HepG2 (cell line): ENCODE results near the gene UBXN6. TPM values are rescaled to one million over a fixed set of nuclear protein-coding genes. Genes with fewer than 3 reads are reported as not detected.

Experiments
- BCL3 ChIP-seq: sonication (generic); formaldehyde crosslinking; IDR thresholded peaks from 2 replicates; pipeline ENCODE4 v1.5.1; 2020; ENCODE audit warnings: mild to moderate bottlenecking, missing genetic modification reagents, moderate library complexity
- ELF3 ChIP-seq: IDR thresholded peaks from 2 replicates; pipeline ENCODE4 v1.6.1; 2016; ENCODE audit warnings: missing genetic modification reagents, missing compliant biosample characterization
- FOXA1 ChIP-seq, 2 experiments: fragments of 450-650 bp in 1 of 2; sonication (generic) in 1 of 2; formaldehyde crosslinking in 1 of 2; IDR thresholded peaks; 2 replicates each; pipeline versions ENCODE4 v1.4.0 to v1.6.1; 2016 to 2020; ENCODE audit warnings: missing genetic modification reagents in 1 of 2
- GMEB2 ChIP-seq: IDR thresholded peaks from 2 replicates; pipeline ENCODE4 v1.6.1; 2016; ENCODE audit warnings: missing biosample characterization, missing genetic modification reagents, low read depth
- IKZF5 ChIP-seq: IDR thresholded peaks from 2 replicates; pipeline ENCODE4 v1.6.1; 2018; ENCODE audit warnings: missing genetic modification reagents, mild to moderate bottlenecking, missing compliant biosample characterization
- ISL2 ChIP-seq: sonication (generic); formaldehyde crosslinking; IDR thresholded peaks from 2 replicates; pipeline ENCODE4 v1.5.0; 2020; ENCODE audit warnings: missing genetic modification reagents
- RORA ChIP-seq: sonication (generic); formaldehyde crosslinking; IDR thresholded peaks from 2 replicates; pipeline ENCODE4 v1.5.0; 2020; ENCODE audit warnings: mild to moderate bottlenecking, missing genetic modification reagents, moderate library complexity
- ZNF337 ChIP-seq: sonication (generic); formaldehyde crosslinking; IDR thresholded peaks from 2 replicates; pipeline ENCODE4 v1.5.1; 2020; ENCODE audit warnings: missing genetic modification reagents, low read depth, mild to moderate bottlenecking, borderline replicate concordance
- ZNF713 ChIP-seq: sonication (generic); formaldehyde crosslinking; IDR thresholded peaks from 2 replicates; pipeline ENCODE4 v1.4.0; 2020; ENCODE audit warnings: mild to moderate bottlenecking, missing genetic modification reagents
- ZNF777 ChIP-seq: sonication (generic); formaldehyde crosslinking; IDR thresholded peaks from 2 replicates; pipeline ENCODE4 v1.4.0; 2020; ENCODE audit warnings: missing genetic modification reagents
- ZSCAN21 ChIP-seq: sonication (generic); formaldehyde crosslinking; IDR thresholded peaks from 2 replicates; pipeline ENCODE4 v1.8.0; 2022; ENCODE audit warnings: mild to moderate bottlenecking, missing genetic modification reagents, moderate library complexity, borderline replicate concordance
- polyA plus RNA-seq, 8 experiments: library from polyadenylated mRNA; depleted of rRNA in 3 of 8; stranded (reverse) in 7 of 8; unstranded in 1 of 8; fragments of >200 nt; fragmentation: Illumina TruSeq in 4 of 8; extraction: Trizol in 4 of 8; gene quantifications; 2 replicates each; pipeline versions ENCODE4 v1.2.1 to v1.2.3, GENCODE V29; 2011 to 2016; ENCODE audit warnings: low read depth in 4 of 8, missing spikeins in 1 of 8, mixed read lengths in 1 of 8; ENCODE audit not compliant: insufficient read depth in 1 of 8
- total RNA-seq, 5 experiments: library from RNA; depleted of rRNA; stranded (reverse); fragments of >200 nt; fragmentation: Illumina TruSeq; extraction: Trizol; gene quantifications; 2 replicates each; pipeline ENCODE4 v1.2.3, GENCODE V29; 2016; ENCODE audit warnings: low read depth in 1 of 5
- TF ChIP-seq, protein P1 (sequence below): sonication (generic); formaldehyde crosslinking; IDR thresholded peaks from 2 replicates; pipeline ENCODE4 v1.9.0; 2021; ENCODE audit warnings: mild to moderate bottlenecking, missing genetic modification reagents
- TF ChIP-seq, protein P2 (sequence below): sonication (generic); formaldehyde crosslinking; IDR thresholded peaks from 2 replicates; pipeline ENCODE4 v1.8.1; 2022; ENCODE audit warnings: mild to moderate bottlenecking, missing genetic modification reagents
- TF ChIP-seq, protein P3 (sequence below): sonication (generic); formaldehyde crosslinking; IDR thresholded peaks from 2 replicates; pipeline ENCODE4 v1.5.0; 2020; ENCODE audit warnings: missing genetic modification reagents

The UBXN6 gene
- total and polyA plus RNA-seq, 2 of the 13 experiments (the other 11 are each of a cell fraction or from before 2014, with no cell fraction given): 34.9 to 35.5 TPM

DNA sequence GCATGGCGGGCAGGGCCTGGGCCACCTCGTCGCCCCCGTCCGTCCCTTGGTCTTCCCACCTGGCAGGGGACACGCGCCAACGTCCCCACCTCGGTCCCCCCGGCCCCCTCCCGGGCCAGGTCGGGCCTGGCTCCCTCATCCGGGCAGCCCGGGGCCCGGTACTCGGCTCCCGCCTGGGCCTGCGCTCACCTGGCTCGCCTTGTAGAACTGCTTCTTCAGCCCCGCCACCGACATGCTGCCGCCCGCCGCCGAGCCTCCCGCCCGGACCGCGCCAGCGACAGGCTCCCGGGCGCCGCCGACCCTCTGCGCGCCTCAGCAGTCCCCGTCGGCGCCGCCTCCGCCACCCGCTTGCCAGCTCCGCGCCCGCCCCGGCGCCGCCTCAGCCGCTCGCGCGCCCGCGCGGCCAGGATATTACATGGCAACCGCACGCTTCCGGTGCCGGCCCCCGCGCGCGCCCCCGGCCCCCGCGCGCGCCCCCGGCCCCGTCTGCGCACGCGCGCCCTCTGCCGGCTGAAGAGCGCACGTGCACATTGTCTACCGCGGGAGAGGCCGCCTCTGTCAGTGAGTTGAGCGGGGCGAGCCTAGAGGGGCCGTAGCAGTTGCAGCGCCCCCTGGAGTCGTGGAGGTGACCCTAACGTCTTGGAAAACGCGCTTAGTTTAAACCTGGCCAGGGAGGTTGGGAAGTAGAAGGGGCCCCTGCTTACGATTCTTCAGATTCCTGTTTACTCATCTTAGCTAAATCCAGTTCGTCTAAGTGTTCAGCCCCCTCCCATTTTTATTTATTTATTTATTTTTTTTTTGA is 57.3 kb downstream of the UBXN6 start, which contains the start of gene SH3GL1 (continued):
- TF ChIP-seq, protein P1, sequence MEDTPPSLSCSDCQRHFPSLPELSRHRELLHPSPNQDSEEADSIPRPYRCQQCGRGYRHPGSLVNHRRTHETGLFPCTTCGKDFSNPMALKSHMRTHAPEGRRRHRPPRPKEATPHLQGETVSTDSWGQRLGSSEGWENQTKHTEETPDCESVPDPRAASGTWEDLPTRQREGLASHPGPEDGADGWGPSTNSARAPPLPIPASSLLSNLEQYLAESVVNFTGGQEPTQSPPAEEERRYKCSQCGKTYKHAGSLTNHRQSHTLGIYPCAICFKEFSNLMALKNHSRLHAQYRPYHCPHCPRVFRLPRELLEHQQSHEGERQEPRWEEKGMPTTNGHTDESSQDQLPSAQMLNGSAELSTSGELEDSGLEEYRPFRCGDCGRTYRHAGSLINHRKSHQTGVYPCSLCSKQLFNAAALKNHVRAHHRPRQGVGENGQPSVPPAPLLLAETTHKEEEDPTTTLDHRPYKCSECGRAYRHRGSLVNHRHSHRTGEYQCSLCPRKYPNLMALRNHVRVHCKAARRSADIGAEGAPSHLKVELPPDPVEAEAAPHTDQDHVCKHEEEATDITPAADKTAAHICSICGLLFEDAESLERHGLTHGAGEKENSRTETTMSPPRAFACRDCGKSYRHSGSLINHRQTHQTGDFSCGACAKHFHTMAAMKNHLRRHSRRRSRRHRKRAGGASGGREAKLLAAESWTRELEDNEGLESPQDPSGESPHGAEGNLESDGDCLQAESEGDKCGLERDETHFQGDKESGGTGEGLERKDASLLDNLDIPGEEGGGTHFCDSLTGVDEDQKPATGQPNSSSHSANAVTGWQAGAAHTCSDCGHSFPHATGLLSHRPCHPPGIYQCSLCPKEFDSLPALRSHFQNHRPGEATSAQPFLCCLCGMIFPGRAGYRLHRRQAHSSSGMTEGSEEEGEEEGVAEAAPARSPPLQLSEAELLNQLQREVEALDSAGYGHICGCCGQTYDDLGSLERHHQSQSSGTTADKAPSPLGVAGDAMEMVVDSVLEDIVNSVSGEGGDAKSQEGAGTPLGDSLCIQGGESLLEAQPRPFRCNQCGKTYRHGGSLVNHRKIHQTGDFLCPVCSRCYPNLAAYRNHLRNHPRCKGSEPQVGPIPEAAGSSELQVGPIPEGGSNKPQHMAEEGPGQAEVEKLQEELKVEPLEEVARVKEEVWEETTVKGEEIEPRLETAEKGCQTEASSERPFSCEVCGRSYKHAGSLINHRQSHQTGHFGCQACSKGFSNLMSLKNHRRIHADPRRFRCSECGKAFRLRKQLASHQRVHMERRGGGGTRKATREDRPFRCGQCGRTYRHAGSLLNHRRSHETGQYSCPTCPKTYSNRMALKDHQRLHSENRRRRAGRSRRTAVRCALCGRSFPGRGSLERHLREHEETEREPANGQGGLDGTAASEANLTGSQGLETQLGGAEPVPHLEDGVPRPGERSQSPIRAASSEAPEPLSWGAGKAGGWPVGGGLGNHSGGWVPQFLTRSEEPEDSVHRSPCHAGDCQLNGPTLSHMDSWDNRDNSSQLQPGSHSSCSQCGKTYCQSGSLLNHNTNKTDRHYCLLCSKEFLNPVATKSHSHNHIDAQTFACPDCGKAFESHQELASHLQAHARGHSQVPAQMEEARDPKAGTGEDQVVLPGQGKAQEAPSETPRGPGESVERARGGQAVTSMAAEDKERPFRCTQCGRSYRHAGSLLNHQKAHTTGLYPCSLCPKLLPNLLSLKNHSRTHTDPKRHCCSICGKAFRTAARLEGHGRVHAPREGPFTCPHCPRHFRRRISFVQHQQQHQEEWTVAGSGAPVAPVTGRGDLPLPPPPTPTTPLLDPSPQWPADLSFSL (CRISPR knock-in tag): no peak
- TF ChIP-seq BCL3 (CRISPR knock-in tag): no peak; the same call in 1 of the 2 replicates
- TF ChIP-seq ZSCAN21 (CRISPR knock-in tag): peak; percentile 91
- TF ChIP-seq, protein P2, sequence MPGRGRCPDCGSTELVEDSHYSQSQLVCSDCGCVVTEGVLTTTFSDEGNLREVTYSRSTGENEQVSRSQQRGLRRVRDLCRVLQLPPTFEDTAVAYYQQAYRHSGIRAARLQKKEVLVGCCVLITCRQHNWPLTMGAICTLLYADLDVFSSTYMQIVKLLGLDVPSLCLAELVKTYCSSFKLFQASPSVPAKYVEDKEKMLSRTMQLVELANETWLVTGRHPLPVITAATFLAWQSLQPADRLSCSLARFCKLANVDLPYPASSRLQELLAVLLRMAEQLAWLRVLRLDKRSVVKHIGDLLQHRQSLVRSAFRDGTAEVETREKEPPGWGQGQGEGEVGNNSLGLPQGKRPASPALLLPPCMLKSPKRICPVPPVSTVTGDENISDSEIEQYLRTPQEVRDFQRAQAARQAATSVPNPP (CRISPR knock-in tag): no peak
- TF ChIP-seq FOXA1 (IDR thresholded peaks at IDR 0.05): no peak
- peak; percentile 57 for TF ChIP-seq FOXA1 (CRISPR knock-in tag; IDR thresholded peaks at IDR 0.05)
- peak; percentile 43; the same call in 1 of the 2 replicates for TF ChIP-seq ZNF337 (CRISPR knock-in tag)
- no peak for TF ChIP-seq ZNF713 (CRISPR knock-in tag)
- peak; percentile 60; the same call in 1 of the 2 replicates for TF ChIP-seq ISL2 (CRISPR knock-in tag)
- peak; percentile 86; the same call in 1 of the 2 replicates for TF ChIP-seq IKZF5 (CRISPR knock-in tag)
- TF ChIP-seq, protein P3, sequence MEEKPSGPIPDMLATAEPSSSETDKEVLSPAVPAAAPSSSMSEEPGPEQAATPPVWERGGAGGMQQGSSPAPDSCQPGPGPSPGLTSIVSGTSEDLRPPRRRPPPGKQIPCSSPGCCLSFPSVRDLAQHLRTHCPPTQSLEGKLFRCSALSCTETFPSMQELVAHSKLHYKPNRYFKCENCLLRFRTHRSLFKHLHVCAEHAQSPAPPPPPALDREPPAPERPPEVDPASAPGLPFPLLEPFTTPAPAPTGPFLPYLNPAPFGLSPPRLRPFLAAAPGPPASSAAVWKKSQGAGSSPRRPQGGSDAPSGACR (CRISPR knock-in tag): no peak
- TF ChIP-seq ZNF777 (CRISPR knock-in tag): no peak
- peak; percentile 80 for TF ChIP-seq ELF3 (CRISPR knock-in tag)
- TF ChIP-seq RORA: no peak
- no peak for TF ChIP-seq GMEB2
